HG03108 (cell line): Measurements from ENCODE around the gene SLC15A5.

Experiments used
- ATAC-seq: cut with Tn5 transposase; IDR thresholded peaks from one replicate; pipeline ENCODE4 v1.9.1; 2021; ENCODE audit warnings: moderate library complexity; ENCODE audit not compliant: unreplicated experiment

Gene SLC15A5

DNA sequence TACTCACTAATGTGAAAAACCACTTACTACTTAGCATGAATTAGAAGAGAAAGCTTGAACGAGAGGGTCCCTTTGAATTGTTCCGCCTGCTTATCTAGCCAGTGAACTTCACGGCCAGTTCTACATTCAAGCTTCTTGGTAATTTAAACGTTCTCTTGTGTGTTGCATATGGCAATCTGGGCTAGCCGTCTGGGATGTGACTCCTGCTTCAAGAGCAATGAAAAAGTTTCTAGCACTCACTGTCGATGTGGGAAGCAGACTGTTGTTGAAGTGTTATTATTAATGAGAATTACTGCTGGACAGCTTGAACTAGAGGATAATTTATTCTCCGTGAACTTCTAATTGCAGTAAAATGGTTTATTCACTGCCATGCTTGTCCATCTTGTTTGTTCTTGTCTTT lies 93.9 kb downstream of the SLC15A5 start:
- ATAC-seq: no peak

DNA sequence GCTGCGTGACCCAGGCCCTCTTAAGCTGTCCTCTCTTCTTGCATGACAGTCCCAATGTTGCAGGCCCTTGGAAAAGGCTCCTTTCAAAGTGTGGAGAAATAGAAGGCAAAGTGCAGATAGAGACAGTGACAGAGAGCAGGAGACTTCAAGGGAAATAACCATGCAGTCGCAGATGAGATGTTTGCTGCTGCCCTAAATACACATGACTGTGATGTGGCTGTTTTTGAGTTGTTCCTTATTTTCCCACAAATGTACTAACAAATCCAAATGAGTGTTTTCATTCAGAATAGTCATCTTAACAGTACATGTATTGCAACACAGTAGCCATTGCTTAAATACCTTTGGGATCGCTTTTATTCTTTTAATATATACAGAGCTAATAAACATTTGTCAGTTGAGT lies 101.6 kb downstream of the SLC15A5 start:
- no peak for ATAC-seq

DNA sequence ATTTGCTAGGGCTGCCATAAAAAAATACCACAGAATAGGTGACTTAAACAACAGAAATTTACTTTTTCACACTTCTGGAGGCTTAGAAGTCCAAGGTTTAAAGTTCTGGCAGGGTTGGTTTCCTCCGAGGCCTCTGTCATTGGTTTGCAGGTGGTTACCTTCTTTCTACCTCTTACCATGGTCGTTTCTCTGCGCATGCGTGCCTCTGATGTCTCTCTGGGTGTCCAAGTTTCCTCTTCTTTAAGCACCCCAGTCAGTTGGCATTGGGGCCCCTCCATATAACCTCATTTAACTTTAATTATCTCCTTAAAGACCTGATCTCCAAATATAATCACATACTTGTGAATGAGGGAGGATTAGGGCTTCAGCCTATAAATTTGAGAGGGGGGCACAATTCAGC lies 103.2 kb downstream of the SLC15A5 start:
- no peak for ATAC-seq

DNA sequence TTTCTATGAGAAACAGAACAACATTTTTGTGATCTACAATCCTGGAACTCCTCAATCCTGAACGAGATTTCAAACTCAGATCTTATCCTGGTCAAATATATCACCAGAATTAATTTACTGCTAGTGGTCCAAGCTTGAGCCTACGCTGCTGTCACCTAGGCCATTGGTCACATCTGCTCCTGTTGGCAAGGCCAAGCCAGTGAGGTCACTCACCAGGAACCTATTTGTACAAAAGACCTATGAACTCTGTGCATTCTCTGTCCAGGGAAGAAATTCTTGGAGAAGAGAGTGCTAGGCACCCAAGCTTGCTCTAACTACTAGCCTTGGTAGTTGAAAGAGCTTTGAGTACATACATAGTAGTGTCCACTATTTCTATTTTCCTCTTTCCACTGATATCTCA lies 106.1 kb downstream of the SLC15A5 start:
- ATAC-seq: no peak

DNA sequence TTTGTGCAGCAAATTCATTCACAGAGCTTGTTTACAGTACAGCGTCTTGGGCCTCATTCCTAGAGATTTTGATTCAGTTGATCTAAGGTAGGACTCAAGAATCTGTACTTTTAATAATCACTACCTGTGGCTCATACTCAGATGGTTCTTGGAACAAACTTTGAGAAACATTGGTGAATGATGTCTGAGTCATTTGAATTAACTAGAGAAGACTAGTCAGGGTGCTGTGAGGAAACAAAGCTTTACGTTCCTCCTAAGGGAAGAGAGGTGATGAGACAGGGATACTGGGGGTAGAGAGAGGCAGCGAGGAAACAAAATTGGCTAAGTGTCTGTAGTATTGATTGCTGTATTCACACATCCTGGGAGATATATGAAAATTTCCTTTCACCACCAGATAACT lies 109.4 kb downstream of the SLC15A5 start:
- no peak for ATAC-seq

DNA sequence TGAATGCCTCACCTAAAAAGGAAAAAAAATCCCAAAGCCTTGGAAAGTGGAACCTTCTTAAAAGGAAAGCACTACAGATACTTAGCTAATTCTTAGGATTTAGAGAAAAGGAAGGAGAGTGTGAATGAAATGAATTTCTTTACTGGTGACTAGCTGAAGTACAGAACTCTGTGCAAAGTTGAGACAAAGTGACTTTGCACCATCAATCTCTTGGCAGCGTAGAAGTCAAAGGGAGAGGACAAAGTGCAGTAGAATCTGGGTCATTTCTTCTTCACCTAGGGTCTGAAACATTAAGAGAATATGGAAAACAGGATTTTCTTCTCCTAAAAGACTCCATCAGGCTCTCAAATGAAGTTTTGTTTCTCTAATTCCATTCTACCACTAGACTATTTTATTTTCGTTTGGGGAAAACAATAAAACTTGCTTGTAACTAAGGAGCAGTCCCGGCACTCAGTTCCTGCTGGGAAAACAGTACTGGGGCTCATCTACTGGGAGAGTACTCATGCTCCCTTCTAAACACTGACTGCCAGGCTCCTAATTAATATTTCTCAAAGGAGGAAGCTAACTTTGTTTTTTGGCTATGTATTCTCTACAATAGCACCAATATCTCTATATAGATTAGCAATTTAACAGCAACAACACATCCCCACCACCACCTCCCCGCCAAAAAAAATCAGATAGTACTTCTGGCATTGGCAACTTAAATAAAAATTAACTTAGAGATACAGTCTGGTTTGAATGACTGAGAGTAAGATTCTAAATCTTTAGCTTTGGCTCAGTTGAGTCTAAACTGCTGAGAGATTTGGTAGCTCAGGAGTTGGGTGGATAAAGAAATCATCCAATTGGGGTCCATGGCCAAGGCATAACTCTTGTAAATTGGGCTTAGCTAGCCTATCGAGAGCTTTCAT lies 110.7 kb downstream of the SLC15A5 start:
- no peak for ATAC-seq

DNA sequence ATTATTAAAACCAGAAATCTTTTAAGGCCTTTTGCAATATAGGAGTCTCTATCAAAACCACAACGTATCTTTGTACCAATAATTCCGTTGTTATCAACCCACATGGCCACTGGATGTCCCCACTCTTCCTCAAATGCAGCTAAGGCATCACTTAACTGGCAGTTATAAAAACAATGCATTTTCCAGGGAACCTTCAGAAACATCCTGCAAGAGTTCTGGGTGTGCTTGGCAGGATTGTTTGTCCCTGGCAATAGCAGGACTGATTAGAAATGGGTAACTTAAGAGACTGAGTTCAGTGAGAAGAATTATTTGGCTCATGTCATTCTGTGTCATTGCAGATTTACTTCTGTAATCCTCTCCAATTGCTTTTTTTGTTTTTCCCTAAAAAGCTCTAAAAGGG lies 112.0 kb downstream of the SLC15A5 start:
- ATAC-seq: no peak

DNA sequence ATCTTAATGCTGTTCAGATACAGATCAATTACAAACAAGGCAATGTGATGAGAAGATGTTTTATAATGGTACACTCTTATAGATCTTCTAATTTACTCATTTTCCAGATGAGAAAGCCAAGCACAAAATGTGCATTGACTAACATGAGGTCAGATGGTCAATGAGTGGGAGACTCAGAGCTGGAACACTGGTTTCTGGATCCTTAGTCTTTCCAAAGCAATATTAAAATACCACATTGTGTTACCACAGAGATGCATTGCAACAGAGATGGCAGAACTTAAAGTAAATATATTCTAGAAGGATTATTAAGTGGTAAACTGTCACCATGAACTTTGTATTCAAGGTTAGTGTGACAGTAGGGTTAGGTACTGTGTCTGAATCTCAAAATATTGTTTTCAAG lies 113.6 kb downstream of the SLC15A5 start:
- no peak for ATAC-seq

DNA sequence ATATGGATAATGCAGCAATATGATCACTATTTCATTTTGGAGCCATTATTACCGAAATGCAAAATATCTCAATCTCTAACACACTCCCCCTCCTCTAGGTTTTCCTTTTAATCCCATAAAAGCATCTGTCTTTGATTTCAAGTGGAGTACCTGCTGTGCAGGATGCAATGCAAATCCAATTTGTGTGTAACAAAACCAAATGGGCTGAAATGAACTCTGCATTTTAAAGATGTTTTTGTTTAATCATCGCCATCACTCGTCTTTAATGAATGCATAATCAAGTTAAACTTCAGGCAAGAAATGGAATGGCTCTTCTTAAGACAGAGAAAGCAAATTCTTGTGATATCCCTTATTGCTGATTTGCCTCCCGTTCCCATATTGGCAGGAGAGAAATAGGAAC lies 114.3 kb downstream of the SLC15A5 start:
- ATAC-seq: no peak

DNA sequence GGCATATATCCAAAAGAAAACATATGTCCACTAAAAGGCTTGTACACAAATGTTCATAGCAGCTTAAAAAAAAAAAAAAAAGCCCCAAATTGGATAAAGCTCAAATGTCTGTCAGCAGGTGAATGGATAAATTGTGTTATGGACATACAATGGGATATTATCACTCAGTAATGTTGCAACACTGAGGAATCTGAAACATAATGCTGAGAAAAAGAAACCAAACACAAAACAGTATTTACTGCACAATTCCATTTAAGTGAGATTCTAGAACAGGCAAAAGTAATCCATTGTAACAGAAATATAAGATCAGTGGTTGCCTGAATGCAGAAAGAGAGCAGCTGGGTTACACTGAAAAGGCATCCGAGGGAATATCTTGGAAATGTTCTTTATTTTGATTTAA lies 117.9 kb downstream of the SLC15A5 start:
- no peak for ATAC-seq

DNA sequence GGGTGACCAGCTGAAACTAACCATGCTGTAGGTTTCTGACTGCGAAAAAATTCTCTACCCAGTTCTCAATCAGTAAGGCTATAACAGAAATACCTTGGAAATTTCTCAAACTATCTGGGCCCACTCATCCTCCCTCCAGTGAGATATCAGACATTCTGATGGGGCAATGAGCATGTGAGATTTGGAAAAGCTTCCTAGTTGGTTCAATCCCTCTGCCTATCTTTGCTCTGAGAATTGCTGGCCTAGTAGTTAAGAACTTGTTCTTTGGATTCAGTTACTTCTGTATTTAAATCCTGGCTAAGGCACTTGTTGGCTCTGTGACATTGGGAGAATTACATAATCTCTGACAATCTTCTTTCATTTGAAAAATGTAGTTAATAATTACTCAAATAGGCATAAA lies 119.4 kb downstream of the SLC15A5 start:
- ATAC-seq: no peak

DNA sequence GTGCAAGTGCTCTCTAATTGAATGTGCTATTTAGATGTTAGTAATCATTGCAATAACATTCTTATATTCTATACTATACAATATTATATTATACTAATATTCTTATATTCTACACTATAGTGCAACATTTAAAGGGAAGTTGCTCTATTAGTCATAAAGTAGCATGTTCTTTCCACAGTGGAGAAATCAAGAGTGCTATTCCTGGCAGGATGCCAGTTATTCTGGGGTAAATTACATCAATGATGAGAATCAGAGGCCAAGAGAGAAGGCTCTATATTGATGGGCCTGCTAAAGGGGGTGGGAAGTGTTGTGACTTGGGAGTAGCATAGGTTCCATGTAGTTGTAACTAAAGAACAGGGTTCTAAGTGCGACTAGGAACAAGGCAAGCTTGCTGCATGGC lies 121.5 kb downstream of the SLC15A5 start:
- no peak for ATAC-seq

DNA sequence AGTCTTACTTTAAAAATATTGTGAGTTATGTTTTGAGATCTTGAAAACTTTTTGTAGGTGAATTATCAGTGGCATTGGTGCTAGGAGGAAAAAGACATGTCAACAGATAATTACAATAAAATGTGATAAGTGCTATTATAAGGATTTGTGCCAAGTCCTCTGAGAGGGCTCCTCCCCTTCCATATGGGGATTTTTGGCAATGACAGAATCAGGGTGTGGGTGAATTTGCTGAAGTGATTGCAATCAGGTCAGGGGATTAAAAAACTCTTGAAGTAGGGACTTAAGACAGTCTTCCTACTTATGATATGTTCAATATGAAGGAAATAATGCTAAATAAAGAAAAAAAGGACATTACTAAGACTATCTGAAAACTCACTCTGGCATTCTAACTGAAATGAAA lies 122.5 kb downstream of the SLC15A5 start:
- no peak for ATAC-seq

DNA sequence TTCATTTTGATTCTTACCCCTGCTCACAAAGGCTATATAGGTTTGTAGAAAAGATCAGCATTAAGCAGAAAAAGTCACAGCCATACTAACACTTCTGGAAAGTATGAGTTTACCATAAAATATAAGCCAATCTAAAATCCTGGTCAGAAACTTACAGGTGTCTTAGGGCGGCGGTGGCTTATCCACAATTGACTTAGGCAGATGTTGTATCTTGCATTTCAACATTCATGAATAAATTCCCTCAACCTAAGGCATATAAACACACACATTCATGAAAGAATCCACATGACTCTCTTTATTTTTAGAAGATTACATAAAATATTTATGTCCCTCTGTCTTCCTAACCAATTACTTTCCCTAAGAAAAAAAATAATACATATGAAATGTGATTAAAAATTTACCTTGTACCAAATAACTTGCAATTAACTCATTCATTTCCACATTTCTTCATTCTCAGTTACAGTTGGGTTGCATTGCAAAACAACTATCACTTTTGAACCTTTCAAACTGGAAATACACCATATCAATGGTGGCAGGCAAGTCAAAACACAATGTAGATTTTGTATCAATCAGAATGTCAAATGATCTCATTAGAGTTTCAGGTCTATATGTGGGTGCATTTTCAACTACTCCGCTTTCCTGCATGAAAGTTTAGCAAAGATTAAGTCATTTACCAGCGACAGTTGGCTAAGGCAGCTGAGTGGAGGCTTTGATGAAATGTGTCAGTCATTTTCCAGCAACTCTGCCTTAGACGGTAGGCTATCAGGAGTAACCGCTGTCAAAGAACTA lies 124.4 kb downstream of the SLC15A5 start:
- no peak for ATAC-seq

DNA sequence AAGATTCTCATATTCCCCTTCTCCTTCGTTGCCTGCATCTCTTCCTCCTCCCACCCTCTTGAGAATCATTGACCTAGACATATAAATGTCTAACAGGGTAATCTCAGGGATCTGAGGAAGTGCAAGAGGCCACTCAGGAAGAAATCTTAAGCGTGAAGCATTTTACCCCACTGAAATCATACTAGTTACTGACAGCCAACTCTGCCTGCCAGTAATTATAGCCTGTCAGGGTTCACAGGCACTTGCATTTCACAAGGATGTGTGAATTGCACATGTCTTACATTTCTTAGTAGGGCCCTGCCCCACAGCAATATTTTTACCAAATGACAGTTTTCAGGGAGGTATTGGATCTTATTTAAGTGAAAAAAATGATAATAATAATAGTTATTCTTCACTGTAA lies 127.2 kb downstream of the SLC15A5 start:
- ATAC-seq: no peak

DNA sequence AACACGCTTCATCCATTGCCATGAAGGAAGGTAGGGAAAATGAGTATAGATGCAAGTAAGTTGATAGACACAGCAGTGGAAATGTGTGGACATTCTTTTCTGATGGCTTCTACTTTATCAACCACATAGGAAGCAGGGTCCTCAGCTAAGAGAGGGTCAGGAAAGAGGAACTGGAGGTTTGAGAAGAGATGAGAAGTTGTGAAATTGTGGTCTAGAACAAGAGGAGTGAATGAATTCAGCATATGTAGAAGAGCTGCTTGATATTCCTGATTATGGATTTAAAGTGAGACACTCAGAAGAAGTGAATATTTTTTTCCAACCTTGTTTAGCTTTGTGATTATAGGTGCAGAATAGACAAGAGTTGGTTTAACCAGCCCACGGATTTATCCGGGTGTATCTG lies 128.5 kb downstream of the SLC15A5 start:
- ATAC-seq: no peak
